ENCODE results near the gene BEX2.

- TF ChIP-seq CTCF (IDR thresholded peaks at IDR 0.05) (no peak), POLR2AphosphoS5 (IDR thresholded peaks at IDR 0.05) (no peak)
Measured at GRCh38 chrX:103338663-103339062, 27.9 kb upstream of the BEX2 start.

Measured in prostate gland (tissue), 2 donors.